SU-DHL-6 (cell line): Measurements from ENCODE around the gene GJC2.

Experiments used
- H2AFZ ChIP-seq: fragments of 200-600 bp; sonication (generic); 2 replicates; pipeline ENCODE4 v1.6.1; 2014; ENCODE audit warnings: low read depth, mild to moderate bottlenecking, moderate library complexity, mixed read lengths, antibody characterized with exemption, low read length; ENCODE audit not compliant: severe bottlenecking
- H3F3A ChIP-seq: fragments of 200-600 bp; shearing (Covaris generic); 2 replicates; pipeline ENCODE4 v1.6.0; 2016; ENCODE audit warnings: antibody characterized with exemption, mild to moderate bottlenecking; ENCODE audit not compliant: insufficient read depth
- H3K27ac ChIP-seq: fragments of 200-600 bp; sonication (generic); 2 replicates; pipeline ENCODE4 v1.5.1; 2016; ENCODE audit warnings: low read depth, mild to moderate bottlenecking, low read length, moderate library complexity, mixed read lengths
- H3K27me3 ChIP-seq: fragments of 200-600 bp; sonication (generic), shearing (Covaris generic); 2 replicates; pipeline ENCODE4 v1.6.0; 2014; ENCODE audit warnings: mild to moderate bottlenecking, low read length
- H3K36me3 ChIP-seq: fragments of 200-600 bp; sonication (generic); 2 replicates; pipeline ENCODE4 v1.6.1; 2014; ENCODE audit warnings: mild to moderate bottlenecking, low read length, mixed read lengths
- H3K4me2 ChIP-seq: fragments of 300-600, 200-600 bp; shearing (Covaris generic), sonication (generic); 2 replicates; pipeline ENCODE4 v1.6.0; 2014; ENCODE audit warnings: low read length, low read depth, mild to moderate bottlenecking; ENCODE audit not compliant: poor library complexity, severe bottlenecking
- H3K4me3 ChIP-seq: fragments of 200-600 bp; sonication (generic); 2 replicates; pipeline ENCODE4 v1.5.1; 2014; ENCODE audit warnings: antibody characterized with exemption, low read length, mild to moderate bottlenecking, mixed read lengths; ENCODE audit not compliant: insufficient read depth, poor library complexity, severe bottlenecking
- H3K79me2 ChIP-seq: fragments of 200-600 bp; sonication (generic); 2 replicates; pipeline ENCODE4 v1.6.1; 2014; ENCODE audit warnings: mild to moderate bottlenecking, low read length, moderate library complexity; ENCODE audit not compliant: insufficient read depth
- H3K9ac ChIP-seq: fragments of 200-600 bp; sonication (generic); 2 replicates; pipeline ENCODE4 v1.7.0; 2014; ENCODE audit warnings: mild to moderate bottlenecking, low read length
- H3K9me2 ChIP-seq: fragments of 200-600 bp; sonication (generic); replicated peaks from 2 replicates; pipeline ENCODE4 v1.6.1; 2014; ENCODE audit warnings: low read length; ENCODE audit not compliant: insufficient read depth
- H3K9me3 ChIP-seq: fragments of 200-600 bp; sonication (generic); 2 replicates; pipeline ENCODE4 v1.6.1; 2014; ENCODE audit warnings: low read length, mixed read lengths; ENCODE audit not compliant: insufficient read depth
- H4K20me1 ChIP-seq: fragments of 200-600 bp; sonication (generic); 2 replicates; pipeline ENCODE4 v1.6.1; 2014; ENCODE audit warnings: low read depth, mild to moderate bottlenecking, antibody characterized with exemption, low read length, moderate library complexity, mixed read lengths
- CTCF ChIP-seq: fragments of 200-600 bp; sonication (generic); IDR thresholded peaks from one replicate; pipeline ENCODE4 v1.5.1; 2017; ENCODE audit warnings: antibody characterized with exemption, mild to moderate bottlenecking, low read length, moderate library complexity; ENCODE audit not compliant: insufficient read depth, poor library complexity, severe bottlenecking
- EZH2phosphoT487 ChIP-seq: fragments of 200-600 bp; sonication (generic), shearing (Covaris generic); conservative IDR thresholded peaks from 2 replicates; pipeline ENCODE4 v1.6.1; 2018; ENCODE audit warnings: mild to moderate bottlenecking, antibody characterized with exemption, low read length, moderate library complexity, mixed read lengths

Gene GJC2

GRCh38 chr1:228156941-228157728 lies 7.4 kb downstream of the GJC2 start:
- TF ChIP-seq CTCF (no peak), EZH2phosphoT487 (no peak)
- H3K79me2 ChIP-seq, result no peaks in the 10 kb centered on the region
- no peaks in the 10 kb centered on the region for H4K20me1 ChIP-seq
- no peak overlapping the region for H2AFZ ChIP-seq
- no peak overlapping the region for H3K27ac ChIP-seq
- H3K9me2 ChIP-seq, result no peaks in the 10 kb centered on the region
- no peaks in the 10 kb centered on the region for H3K36me3 ChIP-seq
- no peaks in the 10 kb centered on the region for H3K27me3 ChIP-seq
- H3K4me2 ChIP-seq, result no peak overlapping the region
- no peaks in the 10 kb centered on the region for H3K9me3 ChIP-seq
- no peak overlapping the region for H3K9ac ChIP-seq
- no peaks in the 10 kb centered on the region for H3F3A ChIP-seq
- no peak overlapping the region for H3K4me3 ChIP-seq

DNA sequence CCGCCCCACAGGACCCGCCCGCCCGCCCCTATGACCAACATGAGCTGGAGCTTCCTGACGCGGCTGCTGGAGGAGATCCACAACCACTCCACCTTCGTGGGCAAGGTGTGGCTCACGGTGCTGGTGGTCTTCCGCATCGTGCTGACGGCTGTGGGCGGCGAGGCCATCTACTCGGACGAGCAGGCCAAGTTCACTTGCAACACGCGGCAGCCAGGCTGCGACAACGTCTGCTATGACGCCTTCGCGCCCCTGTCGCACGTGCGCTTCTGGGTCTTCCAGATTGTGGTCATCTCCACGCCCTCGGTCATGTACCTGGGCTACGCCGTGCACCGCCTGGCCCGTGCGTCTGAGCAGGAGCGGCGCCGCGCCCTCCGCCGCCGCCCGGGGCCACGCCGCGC lies 8.0 kb downstream of the GJC2 start:
- no peak overlapping the region for H2AFZ ChIP-seq
- H3F3A ChIP-seq, result no peaks in the 10 kb centered on the region
- no peak overlapping the region for H3K9ac ChIP-seq
- no peak overlapping the region for H3K27ac ChIP-seq
- H3K4me3 ChIP-seq, result no peak overlapping the region
- no peak overlapping the region for H3K4me2 ChIP-seq
- H3K79me2 ChIP-seq, result no peaks in the 10 kb centered on the region
- no peaks in the 10 kb centered on the region for H3K36me3 ChIP-seq
- no peaks in the 10 kb centered on the region for H3K9me2 ChIP-seq
- H3K27me3 ChIP-seq, result no peaks in the 10 kb centered on the region
- TF ChIP-seq CTCF (no peak), EZH2phosphoT487 (no peak)
- no peaks in the 10 kb centered on the region for H4K20me1 ChIP-seq
- H3K9me3 ChIP-seq, result no peaks in the 10 kb centered on the region

- Histone ChIP-seq H3K27ac (no peak overlapping the region), H3K4me3 (no peak overlapping the region), H3F3A (no peaks in the 10 kb centered on the region), H3K36me3 (no peaks in the 10 kb centered on the region), H3K9me3 (no peaks in the 10 kb centered on the region), H4K20me1 (no peaks in the 10 kb centered on the region), H3K79me2 (no peaks in the 10 kb centered on the region), H3K9ac (no peak overlapping the region), H2AFZ (no peak overlapping the region), H3K9me2 (no peaks in the 10 kb centered on the region), H3K27me3 (no peaks in the 10 kb centered on the region), H3K4me2 (no peak overlapping the region)
- TF ChIP-seq EZH2phosphoT487, result no peak
- no peak for TF ChIP-seq CTCF
Measured at GRCh38 chr1:228158151-228159007, 8.6 kb downstream of the GJC2 start.
